H1 (cell line): ENCODE measurements around the gene ILK.

ENCODE experiments used
- POLR2A ChIP-seq, 2 experiments: IDR thresholded peaks; 1 replicate in 1 of 2; 2 replicates in 1 of 2; pipeline ENCODE4 v1.6.1; 2011; ENCODE audit warnings: low read depth in 2 of 2, low read length in 2 of 2, mild to moderate bottlenecking in 2 of 2; ENCODE audit errors: control extremely low read depth in 1 of 2
- TAF1 ChIP-seq: IDR thresholded peaks from 2 replicates; pipeline ENCODE4 v1.6.1; 2011; ENCODE audit warnings: mild to moderate bottlenecking, low read depth, low read length

DNA sequence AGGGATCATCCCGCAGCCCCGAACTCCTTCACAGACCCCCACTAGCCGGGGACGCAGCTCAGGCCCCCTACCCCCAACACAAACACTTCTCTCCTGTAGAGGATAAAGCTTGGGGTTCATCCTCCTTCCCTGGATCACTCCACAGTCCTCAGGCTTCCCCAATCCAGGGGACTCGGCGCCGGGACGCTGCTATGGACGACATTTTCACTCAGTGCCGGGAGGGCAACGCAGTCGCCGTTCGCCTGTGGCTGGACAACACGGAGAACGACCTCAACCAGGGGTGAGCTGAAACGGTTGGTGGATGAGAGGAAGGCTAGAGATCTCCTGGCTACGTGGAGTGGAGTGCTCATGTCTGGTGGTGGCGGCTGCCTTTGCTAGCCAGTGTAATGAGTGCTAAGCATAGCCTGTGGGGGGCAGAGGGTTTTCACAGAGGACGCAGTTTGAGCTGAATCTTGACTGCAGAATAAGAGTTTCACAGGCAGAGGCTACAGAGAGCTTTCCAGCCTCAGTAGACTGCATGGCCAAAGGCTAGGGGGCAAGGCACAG lies 580 bp downstream of the ILK start:
- TF ChIP-seq TAF1, result peak; percentile 17; the same call in 1 of the 2 replicates
- no peak for TF ChIP-seq POLR2A (IDR thresholded peaks at IDR 0.05; ENCODE audit: control extremely low read depth in 1 of 2, low read depth in 2 of 2, low read length in 2 of 2)
